ENCODE results near the gene TRMT5.
A peak's percentile ranks its signal among the peaks of the same experiment; 100 is the strongest.

The TRMT5 gene

DNA sequence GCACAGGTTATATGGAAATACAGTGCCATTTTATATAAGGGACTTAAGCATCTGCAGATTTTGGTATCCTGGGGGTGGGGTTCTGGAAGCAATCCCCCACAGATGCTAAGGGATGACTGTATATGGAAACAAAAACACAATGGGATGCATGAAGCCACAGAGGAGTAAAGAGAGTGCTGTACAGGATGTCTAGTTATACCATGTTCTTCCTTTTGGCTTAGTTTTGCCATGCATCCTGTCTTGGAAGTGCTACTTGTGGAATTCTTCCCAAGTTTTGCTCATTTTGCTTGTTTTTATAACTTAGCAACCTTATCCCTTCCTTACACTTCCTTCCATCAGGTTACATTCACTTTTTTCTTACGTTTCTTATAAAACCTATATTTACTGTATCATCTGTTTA is 55.6 kb downstream of the TRMT5 start:
- TF ChIP-seq, protein P1, sequence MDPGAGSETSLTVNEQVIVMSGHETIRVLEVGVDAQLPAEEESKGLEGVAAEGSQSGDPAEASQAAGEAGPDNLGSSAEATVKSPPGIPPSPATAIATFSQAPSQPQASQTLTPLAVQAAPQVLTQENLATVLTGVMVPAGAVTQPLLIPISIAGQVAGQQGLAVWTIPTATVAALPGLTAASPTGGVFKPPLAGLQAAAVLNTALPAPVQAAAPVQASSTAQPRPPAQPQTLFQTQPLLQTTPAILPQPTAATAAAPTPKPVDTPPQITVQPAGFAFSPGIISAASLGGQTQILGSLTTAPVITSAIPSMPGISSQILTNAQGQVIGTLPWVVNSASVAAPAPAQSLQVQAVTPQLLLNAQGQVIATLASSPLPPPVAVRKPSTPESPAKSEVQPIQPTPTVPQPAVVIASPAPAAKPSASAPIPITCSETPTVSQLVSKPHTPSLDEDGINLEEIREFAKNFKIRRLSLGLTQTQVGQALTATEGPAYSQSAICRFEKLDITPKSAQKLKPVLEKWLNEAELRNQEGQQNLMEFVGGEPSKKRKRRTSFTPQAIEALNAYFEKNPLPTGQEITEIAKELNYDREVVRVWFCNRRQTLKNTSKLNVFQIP (CRISPR knock-in tag; IDR thresholded peaks at IDR 0.05; ENCODE audit: borderline replicate concordance, low read depth) = no peak
- TF ChIP-seq ZNF70 (CRISPR knock-in tag; IDR thresholded peaks at IDR 0.05) (no peak), GLIS3 (CRISPR knock-in tag; IDR thresholded peaks at IDR 0.05) (no peak), ZFP30 (CRISPR knock-in tag; IDR thresholded peaks at IDR 0.05) (no peak), ISL1 (CRISPR knock-in tag; IDR thresholded peaks at IDR 0.05) (no peak), ZFP3 (CRISPR knock-in tag; IDR thresholded peaks at IDR 0.05) (no peak), TCF4 (CRISPR knock-in tag; IDR thresholded peaks at IDR 0.05; ENCODE audit: borderline replicate concordance) (no peak)
- TF ChIP-seq, protein P2, sequence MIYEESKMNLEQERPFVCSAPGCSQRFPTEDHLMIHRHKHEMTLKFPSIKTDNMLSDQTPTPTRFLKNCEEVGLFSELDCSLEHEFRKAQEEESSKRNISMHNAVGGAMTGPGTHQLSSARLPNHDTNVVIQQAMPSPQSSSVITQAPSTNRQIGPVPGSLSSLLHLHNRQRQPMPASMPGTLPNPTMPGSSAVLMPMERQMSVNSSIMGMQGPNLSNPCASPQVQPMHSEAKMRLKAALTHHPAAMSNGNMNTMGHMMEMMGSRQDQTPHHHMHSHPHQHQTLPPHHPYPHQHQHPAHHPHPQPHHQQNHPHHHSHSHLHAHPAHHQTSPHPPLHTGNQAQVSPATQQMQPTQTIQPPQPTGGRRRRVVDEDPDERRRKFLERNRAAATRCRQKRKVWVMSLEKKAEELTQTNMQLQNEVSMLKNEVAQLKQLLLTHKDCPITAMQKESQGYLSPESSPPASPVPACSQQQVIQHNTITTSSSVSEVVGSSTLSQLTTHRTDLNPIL (CRISPR knock-in tag; IDR thresholded peaks at IDR 0.05; ENCODE audit: low read depth) = no peak
- no peak for ATAC-seq

DNA sequence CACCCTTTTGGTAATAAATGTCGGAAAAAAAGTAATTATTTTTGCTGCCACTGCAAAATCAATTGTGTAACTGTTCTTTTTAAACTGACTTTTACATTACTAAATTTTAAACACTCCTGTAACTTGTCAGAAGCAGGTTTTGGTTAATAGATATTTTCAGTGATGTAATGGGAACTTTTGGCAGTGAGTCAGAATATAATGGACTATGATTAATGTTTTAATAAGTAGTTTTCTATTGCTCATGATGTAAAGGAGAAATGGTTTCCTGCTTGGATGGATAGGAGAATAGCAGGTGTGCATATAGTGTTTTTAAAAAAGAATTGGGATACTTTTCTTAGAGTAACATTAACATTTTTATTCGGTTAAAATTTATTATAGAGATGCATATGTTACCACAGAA is 58.8 kb downstream of the TRMT5 start:
- TF ChIP-seq ESRRG (CRISPR knock-in tag; IDR thresholded peaks at IDR 0.05) = 0 out of 2 replicates have a peak, but pooled peaks have one; percentile 27
- TF ChIP-seq ISL1 (CRISPR knock-in tag; IDR thresholded peaks at IDR 0.05) = peak; percentile 96
- TF ChIP-seq, protein P2 (CRISPR knock-in tag; IDR thresholded peaks at IDR 0.05; ENCODE audit: low read depth) = peak; percentile 90
- no peak for TF ChIP-seq BACH2 (CRISPR knock-in tag; IDR thresholded peaks at IDR 0.05; ENCODE audit: borderline replicate concordance)
- TF ChIP-seq ZNF565 (CRISPR knock-in tag; conservative IDR thresholded peaks at IDR 0.05; ENCODE audit: low read depth) = no peak
- TF ChIP-seq TOX (CRISPR knock-in tag; IDR thresholded peaks at IDR 0.05; ENCODE audit: borderline replicate concordance) = peak; percentile 50; the same call in 1 of the 2 replicates
- ATAC-seq = peak; percentile 69
